Transverse colon (tissue), 3 donors: Measurements from ENCODE around the gene DNAH3.

Experiments
- POLR2A ChIP-seq: fragments of 450-650 bp; IDR thresholded peaks from one replicate; pipeline ENCODE4 v1.6.1; 2016; ENCODE audit warnings: antibody characterized with exemption, mild to moderate bottlenecking, moderate library complexity
- TF ChIP-seq, protein P1 (sequence below), 5 experiments: fragments of 200-600 bp in 3 of 5; fragments of 450-650 bp in 2 of 5; sonication (generic) in 3 of 5; IDR thresholded peaks; 1 replicate in 2 of 5; 2 replicates in 3 of 5; pipeline ENCODE4 v1.5.1; 2016 to 2017; ENCODE audit warnings: antibody characterized with exemption in 5 of 5, inconsistent platforms in 3 of 5, mild to moderate bottlenecking in 2 of 5, moderate library complexity in 1 of 5

DNA sequence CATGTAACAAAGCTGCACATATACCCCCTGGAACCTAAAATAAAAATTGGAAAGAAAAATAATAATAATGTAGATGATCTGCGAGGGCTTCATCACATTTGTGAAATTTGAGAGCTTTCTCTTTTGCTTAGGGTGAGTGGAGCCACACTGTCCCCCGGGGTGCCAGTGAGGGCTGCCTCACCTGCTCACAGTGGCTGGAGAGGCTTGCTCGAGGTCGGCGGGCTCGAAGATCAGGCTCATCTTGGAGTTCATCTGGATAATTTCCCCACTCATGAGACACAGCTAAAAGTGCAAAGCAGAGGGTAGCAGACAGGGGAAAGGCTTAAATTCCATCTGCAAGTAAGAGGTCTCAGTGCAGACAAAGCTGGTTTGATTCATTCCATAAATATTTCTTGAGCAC is 123.8 kb downstream of the DNAH3 start:
- TF ChIP-seq, protein P1, sequence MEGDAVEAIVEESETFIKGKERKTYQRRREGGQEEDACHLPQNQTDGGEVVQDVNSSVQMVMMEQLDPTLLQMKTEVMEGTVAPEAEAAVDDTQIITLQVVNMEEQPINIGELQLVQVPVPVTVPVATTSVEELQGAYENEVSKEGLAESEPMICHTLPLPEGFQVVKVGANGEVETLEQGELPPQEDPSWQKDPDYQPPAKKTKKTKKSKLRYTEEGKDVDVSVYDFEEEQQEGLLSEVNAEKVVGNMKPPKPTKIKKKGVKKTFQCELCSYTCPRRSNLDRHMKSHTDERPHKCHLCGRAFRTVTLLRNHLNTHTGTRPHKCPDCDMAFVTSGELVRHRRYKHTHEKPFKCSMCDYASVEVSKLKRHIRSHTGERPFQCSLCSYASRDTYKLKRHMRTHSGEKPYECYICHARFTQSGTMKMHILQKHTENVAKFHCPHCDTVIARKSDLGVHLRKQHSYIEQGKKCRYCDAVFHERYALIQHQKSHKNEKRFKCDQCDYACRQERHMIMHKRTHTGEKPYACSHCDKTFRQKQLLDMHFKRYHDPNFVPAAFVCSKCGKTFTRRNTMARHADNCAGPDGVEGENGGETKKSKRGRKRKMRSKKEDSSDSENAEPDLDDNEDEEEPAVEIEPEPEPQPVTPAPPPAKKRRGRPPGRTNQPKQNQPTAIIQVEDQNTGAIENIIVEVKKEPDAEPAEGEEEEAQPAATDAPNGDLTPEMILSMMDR (IDR thresholded peaks at IDR 0.05): no peak
- no peak for TF ChIP-seq POLR2A
